Activated T-helper 2 cell treated with anti-CD3 and anti-CD28 coated beads, Interferon-gamma antibody, Interleukin-2, Interleukin-4, amounts not matched to agents 10 μg/mL and 5 μg/mL and 100 μg/mL, durations not matched to agents 14 hours and 24 hours and 36 hours (primary cell): ENCODE data around the gene SPI1. TPM values are rescaled to one million over a fixed set of nuclear protein-coding genes. Genes with fewer than 3 reads are reported as not detected.
A peak's percentile ranks its signal among the peaks of the same experiment; 100 is the strongest.

Experiments used
- DNase-seq: peaks from one replicate; pipeline ENCODE4 v3.0.0; 2021; ENCODE audit warnings: low spot score
- H3K27ac Mint-ChIP-seq: one replicate; pipeline ENCODE4 v1.8.0; 2021; ENCODE audit warnings: mixed read lengths
- H3K27me3 Mint-ChIP-seq: one replicate; pipeline ENCODE4 v1.8.0; 2021; ENCODE audit warnings: low read depth, mixed read lengths
- H3K36me3 Mint-ChIP-seq: one replicate; pipeline ENCODE4 v1.8.0; 2021; ENCODE audit warnings: low read depth, mixed read lengths
- H3K4me1 Mint-ChIP-seq: one replicate; pipeline ENCODE4 v1.8.0; 2021; ENCODE audit warnings: low read depth, mixed read lengths
- H3K4me3 Mint-ChIP-seq: one replicate; pipeline ENCODE4 v1.8.0; 2021; ENCODE audit warnings: low read depth, mild to moderate bottlenecking, moderate library complexity, mixed read lengths
- H3K9me3 Mint-ChIP-seq: one replicate; pipeline ENCODE4 v1.8.0; 2021; ENCODE audit warnings: mixed read lengths
- intact Hi-C: fragments of 100-400 bp; cut with micrococcal nuclease; formaldehyde crosslinking; loops from one replicate; pipeline ENCODE4 v1.15.1; 2023
- total RNA-seq: library from RNA; stranded (reverse); gene quantifications from 2 replicates; pipeline ENCODE4 v1.2.3, GENCODE V29; 2022

Gene SPI1
- total RNA-seq, 1 donor from 2014 or later: 0.11 TPM

DNA sequence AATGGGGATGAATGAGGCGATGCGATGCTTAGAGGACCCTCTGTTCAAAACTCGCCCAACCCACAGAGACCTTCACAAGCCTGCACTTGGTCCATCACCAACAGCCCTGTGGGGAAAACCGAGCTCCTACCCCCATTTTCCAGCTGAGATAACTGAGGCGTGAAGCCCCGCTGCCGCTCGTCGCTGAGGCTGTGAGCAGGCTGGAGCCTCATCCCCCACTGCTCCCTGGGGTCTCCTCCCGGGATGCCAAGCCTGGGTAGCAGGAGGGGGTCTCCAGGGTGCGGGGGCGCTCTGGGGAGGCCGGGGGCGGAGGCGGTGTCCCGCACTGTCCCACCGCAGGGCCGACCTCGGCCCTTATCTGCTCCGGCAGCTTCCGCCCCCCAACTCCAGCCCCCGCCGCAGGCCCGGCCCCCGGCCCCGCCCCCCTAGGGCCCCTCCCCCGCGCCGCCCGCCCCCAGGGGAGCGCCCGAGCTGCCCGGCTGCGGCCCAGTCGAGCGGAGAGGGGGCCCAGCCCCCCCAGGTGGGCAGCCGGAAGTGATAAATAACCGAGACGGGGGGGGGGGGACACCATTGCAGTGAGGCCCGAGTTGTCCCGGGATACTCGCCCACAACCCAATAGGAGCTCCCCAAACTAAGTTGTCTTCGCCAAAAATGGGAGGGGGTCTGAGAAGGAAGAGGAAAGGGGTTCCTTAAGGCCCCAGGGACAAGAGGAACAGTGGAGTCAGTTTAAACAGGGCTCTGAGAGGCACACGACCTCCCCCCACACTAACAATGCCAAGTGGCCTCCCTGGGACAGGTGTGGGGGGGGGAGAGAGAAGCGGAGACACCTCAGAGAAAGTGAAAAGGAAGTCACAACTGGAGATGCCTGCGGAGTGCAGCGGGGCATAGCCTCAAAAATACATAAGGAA lies 21.8 kb upstream of the SPI1 start:
- DNase-seq: no peak
- Mint-ChIP-seq H3K4me1 (peaks cover 17% of the 10 kb centered on the region), H3K27ac (peak overlapping the region; percentile 71), H3K36me3 (no peaks in the 10 kb centered on the region), H3K9me3 (no peaks in the 10 kb centered on the region), H3K4me3 (peak overlapping the region; percentile 76), H3K27me3 (no peaks in the 10 kb centered on the region)
- intact Hi-C loops: no loop called here

DNA sequence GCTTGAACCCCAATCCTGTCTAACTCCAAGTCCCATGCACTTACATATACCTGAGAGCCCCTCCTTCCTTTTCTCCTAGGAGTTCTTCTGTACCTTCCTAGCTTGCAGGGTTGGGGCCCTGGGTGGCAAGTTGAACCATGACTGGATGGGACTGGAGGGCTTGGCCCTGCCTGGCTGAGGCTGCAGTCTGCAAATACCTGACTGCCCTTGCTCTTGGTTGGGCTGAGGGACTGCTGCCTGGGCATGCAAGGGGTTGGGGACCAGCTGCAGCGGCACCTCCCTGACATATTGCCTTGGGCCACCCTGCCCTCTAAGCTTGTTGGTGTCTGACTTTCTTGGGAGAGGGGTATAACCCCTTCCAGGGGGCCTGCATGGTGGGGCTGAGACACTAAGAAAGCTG lies 20.2 kb upstream of the SPI1 start:
- no peak overlapping the region for H3K27ac Mint-ChIP-seq
- DNase-seq: no peak
- intact Hi-C loops: no loop called here
- H3K4me3 Mint-ChIP-seq: peak overlapping the region; percentile 30
- peaks cover 21% of the 10 kb centered on the region for H3K4me1 Mint-ChIP-seq
- no peaks in the 10 kb centered on the region for H3K9me3 Mint-ChIP-seq
- no peaks in the 10 kb centered on the region for H3K36me3 Mint-ChIP-seq
- no peaks in the 10 kb centered on the region for H3K27me3 Mint-ChIP-seq

DNA sequence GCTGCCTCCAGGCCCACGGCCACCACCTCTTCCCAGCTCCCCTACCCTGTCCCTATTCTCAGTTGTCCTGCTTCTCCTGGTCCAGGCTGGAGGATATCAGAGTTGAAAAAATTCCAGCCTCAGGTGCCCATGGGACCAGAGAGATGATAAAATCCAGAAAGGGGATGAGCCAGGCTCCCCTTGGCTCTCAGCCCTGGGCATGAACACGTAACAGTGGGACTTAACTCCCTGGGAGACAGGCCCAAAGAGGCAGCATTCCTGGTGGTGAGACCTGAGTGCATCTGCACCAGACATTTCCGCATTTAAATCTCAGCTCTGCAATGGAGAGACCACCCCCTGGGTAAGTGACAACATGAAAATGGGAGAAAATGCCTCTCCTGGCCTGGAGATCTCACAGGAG lies 19.7 kb upstream of the SPI1 start:
- no peak for DNase-seq
- Mint-ChIP-seq H3K9me3 (no peaks in the 10 kb centered on the region), H3K36me3 (no peaks in the 10 kb centered on the region), H3K27ac (no peak overlapping the region), H3K4me1 (peaks cover 21% of the 10 kb centered on the region), H3K4me3 (no peak overlapping the region), H3K27me3 (no peaks in the 10 kb centered on the region)
- intact Hi-C loops: no loop called here

DNA sequence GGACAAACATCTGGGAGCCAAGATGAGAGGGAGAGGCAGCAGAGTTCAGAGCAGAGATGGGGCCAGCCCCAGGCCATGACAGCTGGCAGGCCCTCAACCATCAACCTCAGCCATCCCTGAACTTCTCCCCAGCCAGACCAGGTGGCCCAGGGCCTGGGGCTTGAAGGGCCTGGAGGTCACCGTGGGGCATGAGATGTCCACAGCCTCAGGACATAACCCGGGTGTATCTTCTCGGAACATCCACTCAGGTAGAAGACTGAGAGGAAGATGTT lies 17.6 kb upstream of the SPI1 start:
- H3K36me3 Mint-ChIP-seq: no peaks in the 10 kb centered on the region
- peak overlapping the region; percentile 91 for H3K27ac Mint-ChIP-seq
- no peaks in the 10 kb centered on the region for H3K9me3 Mint-ChIP-seq
- peaks cover 19% of the 10 kb centered on the region for H3K4me1 Mint-ChIP-seq
- intact Hi-C loops: no loop called here
- H3K27me3 Mint-ChIP-seq: no peaks in the 10 kb centered on the region
- no peak overlapping the region for H3K4me3 Mint-ChIP-seq
- no peak for DNase-seq

DNA sequence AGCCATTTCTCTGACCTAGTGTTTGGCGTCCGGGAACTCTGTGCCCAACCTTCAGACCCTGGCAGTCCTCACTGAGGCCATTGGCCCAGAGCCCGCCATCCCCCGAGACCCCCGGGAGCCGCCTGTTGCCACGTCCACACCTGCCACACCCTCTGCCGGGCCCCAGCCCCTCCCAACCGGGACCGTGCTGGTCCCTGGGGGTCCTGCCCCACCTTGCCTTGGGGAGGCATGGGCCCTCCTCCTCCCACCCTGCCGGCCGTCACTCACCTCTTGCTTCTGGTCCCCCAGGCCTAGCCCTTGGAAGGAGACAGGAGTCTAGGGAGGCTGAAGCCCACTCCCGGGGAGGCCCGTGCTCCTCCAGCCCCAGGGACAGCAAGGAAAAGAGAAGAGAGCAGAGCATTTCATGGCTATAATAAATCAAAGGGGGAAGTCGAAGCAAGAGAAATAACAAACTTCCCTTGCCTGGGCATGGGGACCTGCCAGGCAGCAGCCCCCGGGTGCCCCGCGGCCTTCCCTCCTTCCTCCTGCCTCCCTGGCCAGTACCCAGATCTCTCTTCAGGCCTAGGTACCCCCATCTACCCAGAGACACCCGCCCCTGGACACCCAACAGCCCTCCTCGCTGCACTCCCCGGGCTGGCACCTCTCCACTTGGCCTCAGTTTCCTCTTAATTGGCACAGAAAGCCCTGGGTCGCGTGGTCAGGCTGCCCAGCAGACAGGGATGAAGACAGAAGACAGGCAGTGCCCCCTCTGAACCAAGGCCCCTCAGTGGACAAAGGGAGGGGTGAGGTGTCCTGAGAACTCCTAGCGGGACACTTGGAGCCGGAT lies 17.1 kb upstream of the SPI1 start:
- H3K27ac Mint-ChIP-seq: peak overlapping the region; percentile 91
- DNase-seq: no peak
- no peaks in the 10 kb centered on the region for H3K9me3 Mint-ChIP-seq
- peaks cover 15% of the 10 kb centered on the region for H3K4me1 Mint-ChIP-seq
- no peaks in the 10 kb centered on the region for H3K36me3 Mint-ChIP-seq
- no peak overlapping the region for H3K4me3 Mint-ChIP-seq
- no peaks in the 10 kb centered on the region for H3K27me3 Mint-ChIP-seq
- intact Hi-C loops: no loop called here

DNA sequence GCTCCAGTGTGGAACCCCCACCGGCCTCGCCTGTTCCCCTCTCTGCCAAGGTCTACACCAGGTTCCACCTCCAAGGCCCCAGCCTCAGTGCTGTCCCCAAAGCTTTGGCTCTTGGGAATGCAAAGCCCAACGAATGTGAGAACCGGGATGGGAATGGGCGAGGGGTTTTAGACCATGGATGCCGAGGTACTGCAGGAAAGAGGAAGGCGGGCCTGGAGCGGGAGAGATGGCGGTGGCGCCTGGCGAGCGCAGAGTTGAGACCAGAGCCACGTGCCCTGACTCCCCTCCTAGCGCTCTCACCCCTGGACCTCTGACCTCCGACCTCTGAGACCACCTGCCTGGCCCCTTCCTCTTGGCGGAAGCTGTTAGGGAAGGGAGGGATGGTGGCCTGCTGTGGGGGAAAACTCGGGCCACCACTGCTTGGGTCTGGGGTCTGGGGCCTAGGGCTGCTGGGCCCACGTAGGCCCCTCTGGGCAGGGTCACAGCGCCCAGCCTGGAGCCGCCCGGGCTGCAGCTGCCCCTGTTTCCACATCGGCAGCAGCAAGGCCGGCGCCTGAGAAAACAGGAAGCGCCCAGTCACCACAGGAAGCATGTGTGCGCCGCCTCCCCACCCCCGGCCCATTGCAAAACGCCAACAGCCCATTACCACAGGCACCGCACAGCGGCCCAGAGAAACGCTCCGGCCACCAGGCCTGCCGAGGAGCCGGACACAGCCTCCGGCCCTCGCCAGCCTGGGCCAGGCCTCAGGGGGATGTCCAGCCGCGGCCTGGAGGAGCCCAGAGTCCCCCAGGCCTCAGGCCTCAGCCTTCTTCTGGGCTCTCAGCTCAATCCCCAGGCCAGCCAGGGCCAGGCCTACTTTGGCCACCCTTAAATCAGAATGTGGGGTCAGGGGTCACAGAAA lies 16.2 kb upstream of the SPI1 start:
- peak overlapping the region; percentile 39 for H3K4me3 Mint-ChIP-seq

DNA sequence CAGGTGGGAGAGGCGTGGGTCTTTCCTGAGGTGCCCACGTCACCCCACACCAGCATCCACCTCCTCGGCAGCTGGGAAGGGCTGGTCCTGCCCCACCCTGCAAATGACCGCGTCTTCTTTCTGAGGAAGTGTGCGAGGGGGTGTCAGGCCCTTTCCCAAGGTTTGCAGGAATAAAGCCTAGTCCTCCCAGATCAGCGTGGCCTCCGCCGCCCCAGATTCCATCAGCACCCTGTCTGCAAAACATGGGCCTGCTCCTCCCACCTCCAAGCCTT lies 15.6 kb upstream of the SPI1 start:
- Mint-ChIP-seq H3K4me1 (peaks cover 19% of the 10 kb centered on the region), H3K9me3 (no peaks in the 10 kb centered on the region), H3K27ac (peak overlapping the region; percentile 91), H3K27me3 (no peaks in the 10 kb centered on the region), H3K36me3 (no peaks in the 10 kb centered on the region), H3K4me3 (no peak overlapping the region)
- intact Hi-C loops: no loop called here
- no peak for DNase-seq

More for the DNA sequence above, 16.2 kb upstream of the SPI1 start:
- peak; percentile 45 for DNase-seq
- intact Hi-C loops: no loop called here
- H3K27ac Mint-ChIP-seq: peak overlapping the region; percentile 91
- H3K36me3 Mint-ChIP-seq: no peaks in the 10 kb centered on the region
- H3K9me3 Mint-ChIP-seq: no peaks in the 10 kb centered on the region
- peaks cover 16% of the 10 kb centered on the region for H3K4me1 Mint-ChIP-seq
- H3K27me3 Mint-ChIP-seq: no peaks in the 10 kb centered on the region

DNA sequence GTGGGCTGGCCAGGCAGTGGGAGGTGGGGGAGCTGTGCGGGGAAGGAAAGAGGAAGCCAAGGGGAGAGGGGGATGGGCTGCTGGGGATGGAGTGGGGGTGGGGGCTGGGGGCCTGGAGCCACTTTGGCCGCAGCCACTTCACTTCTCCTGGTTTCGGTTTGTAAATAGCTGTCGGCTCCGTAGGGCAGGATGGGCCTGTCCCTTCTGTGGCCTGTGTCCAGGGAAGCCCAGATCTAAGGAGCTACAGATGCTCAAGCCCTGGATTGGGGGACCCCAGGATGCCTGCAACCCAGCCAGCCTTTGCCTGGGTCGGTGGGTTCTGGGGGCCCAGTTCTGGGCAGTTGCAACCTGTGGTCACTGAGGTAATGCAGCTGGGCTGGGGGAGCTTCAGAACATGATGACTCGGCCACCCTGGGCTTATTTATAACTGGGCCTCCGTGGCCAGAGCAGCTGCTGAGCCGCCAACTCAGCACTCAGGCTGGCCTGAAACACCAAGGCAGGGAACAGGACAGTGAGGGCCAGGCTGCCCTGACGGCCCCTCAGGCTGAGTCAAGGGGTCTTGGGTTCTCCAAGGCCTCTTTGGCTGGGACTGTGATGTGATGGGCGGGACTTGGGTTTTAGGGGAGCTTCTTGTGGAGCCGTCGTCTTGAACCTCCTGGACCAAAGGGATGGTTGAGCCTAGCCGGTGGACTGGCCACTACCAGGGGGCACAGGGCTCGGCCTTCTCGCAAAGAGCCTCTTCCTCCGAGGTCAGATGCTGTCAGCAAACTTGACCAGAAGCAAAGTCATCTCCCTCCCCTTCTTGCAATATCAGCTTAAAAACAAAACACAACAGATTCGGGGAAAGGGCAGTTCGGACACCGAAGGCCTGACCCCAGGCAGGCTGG lies 15.1 kb upstream of the SPI1 start:
- intact Hi-C loops: no loop called here
- H3K36me3 Mint-ChIP-seq: no peaks in the 10 kb centered on the region
- H3K4me1 Mint-ChIP-seq: peaks cover 17% of the 10 kb centered on the region
- peak overlapping the region; percentile 91 for H3K27ac Mint-ChIP-seq
- no peaks in the 10 kb centered on the region for H3K27me3 Mint-ChIP-seq
- no peak overlapping the region for H3K4me3 Mint-ChIP-seq
- no peak for DNase-seq
- H3K9me3 Mint-ChIP-seq: no peaks in the 10 kb centered on the region

DNA sequence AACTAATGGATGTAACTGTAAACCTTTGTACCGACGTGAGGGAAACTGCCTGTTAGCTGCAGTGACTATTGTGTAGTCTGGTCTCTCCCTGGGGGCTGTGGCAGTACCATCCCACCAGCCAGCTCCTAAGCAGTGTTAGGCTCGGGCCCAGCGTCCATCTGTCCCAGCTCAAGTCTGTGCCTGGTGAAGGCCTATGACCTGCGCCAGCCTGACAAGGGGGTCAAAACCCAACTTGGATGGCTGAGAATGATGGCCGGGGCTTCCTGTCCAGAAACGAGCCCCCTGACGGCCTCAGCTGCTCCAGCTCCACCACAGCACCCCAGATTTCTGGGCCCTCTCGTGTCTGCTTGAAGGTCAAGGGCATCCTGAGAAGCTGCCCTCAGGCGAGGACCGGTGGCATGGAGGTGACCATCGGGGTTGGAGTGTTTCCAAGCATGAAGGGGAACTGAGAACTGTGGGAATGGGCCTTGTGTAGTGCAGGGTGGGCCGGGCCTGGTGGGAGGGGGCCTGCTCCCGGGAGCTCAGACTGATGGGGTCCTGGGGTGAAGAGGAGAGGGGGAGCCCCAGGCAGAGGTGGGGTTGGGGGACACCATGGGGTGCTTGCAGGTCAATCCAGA lies 14.3 kb upstream of the SPI1 start:
- DNase-seq: no peak

DNA sequence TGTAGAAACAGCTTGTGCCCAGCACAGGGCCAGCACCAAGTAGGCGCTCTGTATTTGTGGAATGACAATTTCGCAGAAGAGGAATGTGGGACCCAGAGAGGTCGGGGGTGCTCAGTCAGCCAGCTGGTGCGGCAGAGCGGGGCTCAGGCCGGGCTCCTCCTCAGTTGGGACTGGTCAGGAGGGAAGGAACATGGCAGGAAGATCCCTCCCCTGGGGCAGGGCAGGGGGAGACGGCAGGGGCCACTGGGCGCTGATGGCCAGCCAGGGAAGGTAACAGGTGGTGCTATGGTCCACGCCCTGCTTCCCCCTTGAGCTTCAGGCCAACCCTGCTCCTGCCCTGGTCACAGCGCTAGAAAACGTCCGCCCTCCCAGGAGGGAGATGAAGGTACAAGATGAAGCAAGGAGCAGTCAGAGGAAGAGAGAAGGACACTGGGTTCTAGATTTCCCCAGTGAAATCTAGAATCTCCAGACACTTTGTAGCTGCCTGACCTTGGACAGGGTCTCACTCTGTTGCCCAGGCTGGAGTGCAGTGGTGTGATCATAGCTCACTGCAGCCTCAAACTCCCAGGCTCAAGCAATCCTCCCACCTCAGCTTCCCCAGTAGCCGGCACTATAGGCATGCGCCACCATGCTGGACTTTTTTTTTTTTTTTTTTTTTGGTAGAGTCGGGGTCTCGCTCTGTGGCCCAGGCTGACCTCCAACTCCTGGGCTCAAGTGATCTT lies 13.5 kb upstream of the SPI1 start:
- Mint-ChIP-seq H3K36me3 (no peaks in the 10 kb centered on the region), H3K4me3 (no peak overlapping the region), H3K27me3 (no peaks in the 10 kb centered on the region), H3K27ac (peak overlapping the region; percentile 42), H3K9me3 (no peaks in the 10 kb centered on the region), H3K4me1 (peaks cover 17% of the 10 kb centered on the region)
- no peak for DNase-seq
- intact Hi-C loops: no loop called here

More for the DNA sequence above, 14.3 kb upstream of the SPI1 start:
- Mint-ChIP-seq H3K27ac (no peak overlapping the region), H3K4me3 (no peak overlapping the region), H3K9me3 (no peaks in the 10 kb centered on the region), H3K27me3 (no peaks in the 10 kb centered on the region), H3K4me1 (peaks cover 17% of the 10 kb centered on the region), H3K36me3 (no peaks in the 10 kb centered on the region)
- intact Hi-C loops: no loop called here

DNA sequence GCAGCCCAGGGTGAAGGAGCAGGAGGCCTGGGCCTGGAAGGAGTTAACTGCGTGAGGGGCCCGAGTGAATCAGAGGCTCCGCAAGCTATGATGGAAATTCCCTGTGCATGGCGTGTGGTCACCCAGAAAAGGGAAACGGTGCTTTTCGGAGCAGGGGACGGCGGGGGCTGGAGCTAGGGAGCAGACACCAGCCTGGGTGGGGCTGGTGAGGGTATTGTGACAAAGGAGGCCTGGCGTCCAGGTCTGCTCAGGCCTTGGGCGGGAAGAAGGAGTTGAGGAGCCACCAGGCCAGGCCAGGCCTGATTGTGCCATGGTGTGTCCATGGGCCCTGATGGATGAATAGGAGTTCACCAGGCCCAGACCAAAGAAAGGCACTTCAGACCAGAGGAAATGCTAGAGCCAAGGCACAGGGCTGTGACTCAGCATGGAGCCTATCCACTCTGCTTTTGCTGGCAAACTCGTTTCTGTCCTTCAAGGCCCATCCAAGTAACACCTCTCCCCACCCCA lies 12.8 kb upstream of the SPI1 start:
- intact Hi-C loops: no loop called here
- H3K4me1 Mint-ChIP-seq: peaks cover 17% of the 10 kb centered on the region
- H3K36me3 Mint-ChIP-seq: no peaks in the 10 kb centered on the region

More for the DNA sequence above, 12.8 kb upstream of the SPI1 start:
- H3K27me3 Mint-ChIP-seq: no peaks in the 10 kb centered on the region
- H3K27ac Mint-ChIP-seq: no peak overlapping the region
- H3K9me3 Mint-ChIP-seq: no peaks in the 10 kb centered on the region
- no peak overlapping the region for H3K4me3 Mint-ChIP-seq
- DNase-seq: no peak
